Gastrocnemius medialis (tissue), 4 donors: ENCODE measurements around the gene MOGAT2. TPM values are rescaled to one million over a fixed set of nuclear protein-coding genes. Genes with fewer than 3 reads are reported as not detected.

Experiments used
- ATAC-seq, 2 donors: fragments of 150-250 bp; one replicate each; pipeline ENCODE4 v1.9.1; 2016
- DNase-seq, 2 donors: peaks; one replicate each; pipeline ENCODE4 v3.0.0-alpha.2; 2019
- H3K27ac ChIP-seq, 4 donors: fragments of 200-600 bp; sonication (generic); 1 replicate in 1 of 4; 2 replicates in 3 of 4; pipeline ENCODE4 v1.5.1; 2016 to 2018; ENCODE audit warnings: mild to moderate bottlenecking in 2 of 4, moderate library complexity in 1 of 4
- H3K27me3 ChIP-seq, 3 donors: fragments of 200-600 bp; sonication (generic) in 2 of 3; 1 replicate in 1 of 3; 2 replicates in 2 of 3; pipeline versions ENCODE4 v1.5.1 to v1.6.0; 2016 to 2019; ENCODE audit warnings: mild to moderate bottlenecking in 1 of 3, moderate library complexity in 1 of 3
- H3K36me3 ChIP-seq, 2 donors: fragments of 200-600 bp; sonication (generic) in 1 of 2; one replicate each; pipeline ENCODE4 v1.5.1; 2017 to 2018
- H3K4me1 ChIP-seq, 2 donors: fragments of 200-600 bp; sonication (generic) in 1 of 2; one replicate each; pipeline ENCODE4 v1.5.1; 2016 to 2017; ENCODE audit warnings: mild to moderate bottlenecking in 2 of 2
- H3K4me3 ChIP-seq, 4 donors: fragments of 200-600 bp; sonication (generic) in 3 of 4; 1 replicate in 1 of 4; 2 replicates in 3 of 4; pipeline ENCODE4 v1.5.1; 2016 to 2019; ENCODE audit warnings: mild to moderate bottlenecking in 2 of 4
- H3K9me3 ChIP-seq, 3 donors: fragments of 200-600 bp; sonication (generic) in 2 of 3; 1 replicate in 1 of 3; 2 replicates in 2 of 3; pipeline ENCODE4 v1.5.1; 2016 to 2019
- CTCF ChIP-seq, 5 experiments: fragments of 450-650 bp in 3 of 5; fragments of 200-600 bp in 2 of 5; sonication (generic) in 2 of 5; IDR thresholded peaks in 4 of 5; conservative IDR thresholded peaks in 1 of 5; 1 replicate in 4 of 5; 2 replicates in 1 of 5; pipeline ENCODE4 v1.5.1; 2016 to 2019; ENCODE audit warnings: antibody characterized with exemption in 5 of 5, mild to moderate bottlenecking in 3 of 5, moderate library complexity in 3 of 5
- POLR2A ChIP-seq, 2 donors: fragments of 450-650 bp; IDR thresholded peaks; one replicate each; pipeline ENCODE4 v1.6.1; 2017; ENCODE audit warnings: antibody characterized with exemption in 2 of 2, mild to moderate bottlenecking in 2 of 2, moderate library complexity in 2 of 2
- in situ Hi-C, 4 donors: fragments of 200-750 bp; cut with MboI; loops; one replicate each; pipeline versions ENCODE4 v1.15.0 to v1.8.0; 2017; ENCODE audit warnings: low sequenced_read_pairs in 4 of 4
- intact Hi-C: fragments of 100-400 bp; cut with DNase I; formaldehyde crosslinking; loops from one replicate; pipeline ENCODE4 v1.15.1; 2023; ENCODE audit warnings: low total_unique reads
- total RNA-seq, 4 donors: library from RNA; depleted of rRNA; stranded (reverse); fragments of >200 nt; gene quantifications; one replicate each; pipeline versions ENCODE4 v1.1.0 to v1.2.3, GENCODE V29; 2016

The MOGAT2 gene
- total RNA-seq, 4 donors from 2014 or later, result 0.10 to 0.66 (median 0.49) TPM; not detected in 1

GRCh38 chr11:75775056-75775455 lies 57.4 kb downstream of the MOGAT2 start:
- ATAC-seq (no peak), DNase-seq (no peak)
- TF ChIP-seq CTCF (IDR thresholded peaks at IDR 0.05 in 4 of 5, conservative IDR thresholded peaks at IDR 0.05 in 1 of 5), result no peak
- no peak for TF ChIP-seq POLR2A (IDR thresholded peaks at IDR 0.05)
- no peak overlapping the region for H3K4me3 ChIP-seq
- no peaks in the 10 kb centered on the region for H3K36me3 ChIP-seq
- intact Hi-C loops, result no loop called here
- no peaks in the 10 kb centered on the region for H3K4me1 ChIP-seq
- no peak overlapping the region for H3K27ac ChIP-seq
- in situ Hi-C loops, result loop anchor here in 1 of 4 donors (25.0 kb wide), 1 partner anchor 387 kb away; no protein-coding TSS in a partner anchor
- no peaks in the 10 kb centered on the region for H3K9me3 ChIP-seq
- no peaks in the 10 kb centered on the region for H3K27me3 ChIP-seq

GRCh38 chr11:75776546-75776945 lies 58.9 kb downstream of the MOGAT2 start:
- Histone ChIP-seq H3K9me3 (no peaks in the 10 kb centered on the region), H3K4me1 (no peaks in the 10 kb centered on the region), H3K27ac (no peak overlapping the region), H3K4me3 (no peak overlapping the region), H3K27me3 (no peaks in the 10 kb centered on the region), H3K36me3 (no peaks in the 10 kb centered on the region)
- DNase-seq (no peak), ATAC-seq (no peak)
- in situ Hi-C loops, result loop anchor here in 1 of 4 donors (25.0 kb wide), 1 partner anchor 386 kb away; no protein-coding TSS in a partner anchor
- intact Hi-C loops, result no loop called here
- TF ChIP-seq POLR2A (IDR thresholded peaks at IDR 0.05) (no peak), CTCF (IDR thresholded peaks at IDR 0.05 in 4 of 5, conservative IDR thresholded peaks at IDR 0.05 in 1 of 5) (no peak)

- in situ Hi-C loops, result loop anchor here in 1 of 4 donors (25.0 kb wide), 1 partner anchor 385 kb away; no protein-coding TSS in a partner anchor
- H3K4me3 ChIP-seq, result no peak overlapping the region
- H3K9me3 ChIP-seq, result no peaks in the 10 kb centered on the region
- no peak overlapping the region for H3K27ac ChIP-seq
- H3K4me1 ChIP-seq, result no peaks in the 10 kb centered on the region
- H3K27me3 ChIP-seq, result no peaks in the 10 kb centered on the region
- TF ChIP-seq POLR2A (IDR thresholded peaks at IDR 0.05) (no peak), CTCF (IDR thresholded peaks at IDR 0.05 in 4 of 5, conservative IDR thresholded peaks at IDR 0.05 in 1 of 5) (no peak)
- intact Hi-C loops, result no loop called here
- no peaks in the 10 kb centered on the region for H3K36me3 ChIP-seq
- DNase-seq, result no peak
- no peak for ATAC-seq
These were observed 59.9 kb downstream of the MOGAT2 start for GRCh38 chr11:75777461-75778110.

- ATAC-seq (no peak), DNase-seq (no peak)
- TF ChIP-seq POLR2A (IDR thresholded peaks at IDR 0.05), result no peak
- no peak for TF ChIP-seq CTCF (IDR thresholded peaks at IDR 0.05 in 4 of 5, conservative IDR thresholded peaks at IDR 0.05 in 1 of 5)
- H3K9me3 ChIP-seq, result no peaks in the 10 kb centered on the region
- no peaks in the 10 kb centered on the region for H3K27me3 ChIP-seq
- in situ Hi-C loops, result loop anchor here in 1 of 4 donors (25.0 kb wide), 1 partner anchor 383 kb away; no protein-coding TSS in a partner anchor
- intact Hi-C loops, result no loop called here
- H3K4me1 ChIP-seq, result no peaks in the 10 kb centered on the region
- no peak overlapping the region for H3K27ac ChIP-seq
- no peak overlapping the region for H3K4me3 ChIP-seq
- no peaks in the 10 kb centered on the region for H3K36me3 ChIP-seq
These were observed 61.3 kb downstream of the MOGAT2 start for GRCh38 chr11:75778962-75779361.
